Glomerular endothelial cell (primary cell): ENCODE results near the gene STK40. TPM values are rescaled to one million over a fixed set of nuclear protein-coding genes. Genes with fewer than 3 reads are reported as not detected.

ENCODE experiments used
- DNase-seq: peaks from one replicate; pipeline ENCODE4 v3.0.0-alpha.2; 2011; ENCODE audit warnings: low read depth, low spot score; ENCODE audit errors: extremely low read depth
- total RNA-seq: library from RNA; depleted of rRNA; stranded (reverse); fragments of >200 nt; gene quantifications from 2 replicates; pipeline ENCODE4 v1.2.3, GENCODE V29; 2015

The STK40 gene
- total RNA-seq, 1 donor from 2014 or later = 35.2 TPM

DNA sequence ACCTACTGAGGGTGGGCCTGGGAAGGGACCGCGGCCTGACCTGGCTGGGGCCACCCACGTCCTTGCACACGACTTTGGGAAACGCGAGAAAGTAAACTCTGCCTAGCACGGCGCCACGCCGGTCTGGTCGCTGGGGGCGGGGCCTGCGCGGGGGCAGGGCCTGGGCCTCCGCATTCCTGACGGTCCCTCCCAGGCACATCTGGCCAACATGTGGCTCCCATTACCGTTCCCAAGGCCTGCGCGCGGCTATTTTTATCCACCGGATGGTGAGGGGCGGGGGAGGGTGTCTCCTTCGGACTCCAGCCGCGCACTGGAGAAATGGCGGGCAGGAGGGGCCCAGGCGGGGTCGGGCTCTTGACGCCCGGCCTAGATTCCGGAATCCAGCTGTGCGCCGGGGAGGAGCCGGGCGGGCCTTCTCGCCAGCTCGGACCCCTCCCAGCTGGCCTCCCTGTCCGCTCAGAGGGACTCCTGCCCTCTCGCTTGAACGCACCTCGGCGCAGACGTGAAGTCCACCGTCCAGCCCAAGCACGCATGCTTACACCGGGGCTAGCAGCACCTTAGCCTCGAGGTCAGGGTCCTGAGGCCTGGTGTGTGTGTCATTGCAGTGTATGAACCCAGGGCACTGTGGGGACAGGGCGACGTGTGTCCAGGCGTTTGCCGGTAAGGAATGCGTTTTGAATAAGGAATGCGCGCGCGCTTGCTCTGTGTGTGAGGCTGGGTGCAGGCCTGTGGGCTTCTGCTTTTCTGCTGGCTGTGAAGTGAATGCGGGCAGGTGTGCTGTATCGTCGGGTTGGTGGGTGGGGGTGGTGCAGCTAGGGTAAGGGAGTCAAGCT is 64.4 kb downstream of the STK40 start:
- DNase-seq = no peak

GRCh38 chr1:36320767-36321118 is 65.0 kb downstream of the STK40 start:
- DNase-seq = no peak

GRCh38 chr1:36320291-36320761 is 65.4 kb downstream of the STK40 start:
- no peak for DNase-seq

DNA sequence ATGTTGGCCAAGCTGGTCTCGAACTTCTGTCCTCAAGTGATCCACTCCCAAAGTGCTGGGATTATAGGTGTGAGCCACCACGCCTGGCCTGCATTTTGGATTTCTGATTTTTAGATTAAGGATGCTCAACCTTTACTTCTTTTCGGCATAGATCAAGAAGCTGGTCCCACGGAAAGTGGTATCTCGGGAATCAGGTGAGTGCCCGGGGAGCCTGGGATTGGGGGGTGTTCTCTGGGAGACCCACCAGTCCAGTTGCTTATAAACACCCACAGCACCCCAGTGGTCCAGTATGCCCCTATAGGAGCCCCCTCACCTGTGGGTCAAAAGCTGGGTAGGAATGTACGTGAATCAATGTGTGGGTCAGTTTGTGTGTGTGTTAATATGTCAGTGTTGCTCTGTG is 76.3 kb downstream of the STK40 start:
- DNase-seq = no peak

DNA sequence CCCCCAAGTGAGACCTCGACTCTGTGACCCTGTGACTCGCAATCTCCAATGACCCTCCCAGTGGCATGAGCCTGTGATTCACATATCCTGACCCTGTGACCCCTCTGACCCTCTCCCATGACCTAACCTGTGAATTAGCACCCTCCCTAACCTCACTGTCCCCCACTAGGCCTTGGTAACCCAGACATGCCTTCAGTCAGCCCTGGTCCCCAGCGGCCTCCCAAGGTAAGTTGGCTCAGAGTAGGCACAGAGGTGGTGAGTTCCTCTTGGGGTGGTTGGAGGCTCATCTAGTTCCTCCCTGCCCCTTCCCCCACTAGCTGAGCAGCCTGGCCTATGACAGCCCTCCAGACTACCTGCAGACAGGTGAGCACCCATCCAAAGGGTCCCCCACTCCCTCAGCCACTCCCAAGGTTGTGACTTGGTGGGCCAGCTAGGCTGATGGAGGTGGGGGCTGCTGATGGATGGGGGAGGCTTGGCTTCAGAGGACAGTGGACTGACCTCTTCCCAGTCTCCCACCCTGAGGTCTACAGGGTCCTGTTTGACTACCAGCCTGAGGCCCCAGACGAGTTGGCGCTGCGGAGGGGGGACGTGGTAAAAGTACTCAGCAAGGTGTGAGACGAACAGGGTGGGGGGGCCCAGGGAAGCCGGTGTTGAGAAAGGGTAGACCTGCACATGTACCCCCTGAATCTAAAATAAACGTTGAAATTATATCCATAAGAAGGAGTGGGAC is 78.0 kb downstream of the STK40 start:
- DNase-seq = no peak

GRCh38 chr1:36306902-36307456 is 78.7 kb downstream of the STK40 start:
- DNase-seq = no peak

GRCh38 chr1:36306210-36306901 is 79.4 kb downstream of the STK40 start, which contains the start of gene SH3D21:
Gene SH3D21 (plus strand): TSS chr1:36306368. CDS start chr1:36306421, 53 bp downstream.
- no peak for DNase-seq

GRCh38 chr1:36305915-36306209 is 79.9 kb downstream of the STK40 start:
- no peak for DNase-seq

DNA sequence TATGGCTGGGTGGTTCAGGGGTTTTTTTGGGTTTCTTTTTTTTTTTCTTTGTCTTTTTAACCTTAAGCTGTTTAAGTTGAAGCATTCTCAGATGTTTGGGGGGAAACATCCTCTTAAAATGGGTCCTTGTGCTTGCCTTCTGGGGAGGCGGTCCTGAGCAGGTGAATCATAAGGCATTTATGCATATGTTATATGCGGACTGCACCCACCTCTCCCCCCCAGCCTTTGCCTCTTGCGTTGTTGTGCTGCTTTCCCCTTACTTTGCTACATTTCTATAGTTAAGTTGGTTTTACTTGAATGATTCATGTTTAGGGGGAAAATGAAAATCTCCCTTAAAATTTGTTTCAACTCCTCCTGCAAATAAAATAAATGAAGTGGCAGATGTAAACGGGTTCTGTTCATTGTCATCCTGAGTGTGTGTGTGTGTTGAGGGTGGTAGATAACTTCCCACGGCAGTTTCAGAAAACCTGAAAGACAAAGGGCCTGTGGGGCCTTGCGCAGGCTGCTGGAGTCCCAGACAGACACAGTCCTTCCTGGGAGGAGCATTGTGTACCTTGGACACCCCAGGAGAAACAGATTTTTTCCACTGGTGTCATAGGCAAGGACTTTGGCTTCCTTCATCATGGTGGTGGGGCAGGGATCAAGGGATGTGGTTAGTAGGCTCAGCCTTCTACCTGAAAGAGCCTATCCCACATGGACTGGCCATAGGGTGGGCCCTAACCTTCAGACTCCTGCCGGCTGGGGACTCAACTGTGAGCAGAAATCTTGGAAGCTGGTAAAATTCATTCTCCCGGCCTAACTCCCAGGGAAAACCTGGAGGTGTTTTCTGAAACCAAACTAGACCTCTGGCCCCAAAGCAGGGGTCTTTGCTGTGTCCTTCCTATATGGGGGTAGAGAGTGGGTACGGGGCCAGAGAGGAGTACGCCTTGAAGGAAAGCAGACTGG is 80.5 kb downstream of the STK40 start:
- no peak for DNase-seq

DNA sequence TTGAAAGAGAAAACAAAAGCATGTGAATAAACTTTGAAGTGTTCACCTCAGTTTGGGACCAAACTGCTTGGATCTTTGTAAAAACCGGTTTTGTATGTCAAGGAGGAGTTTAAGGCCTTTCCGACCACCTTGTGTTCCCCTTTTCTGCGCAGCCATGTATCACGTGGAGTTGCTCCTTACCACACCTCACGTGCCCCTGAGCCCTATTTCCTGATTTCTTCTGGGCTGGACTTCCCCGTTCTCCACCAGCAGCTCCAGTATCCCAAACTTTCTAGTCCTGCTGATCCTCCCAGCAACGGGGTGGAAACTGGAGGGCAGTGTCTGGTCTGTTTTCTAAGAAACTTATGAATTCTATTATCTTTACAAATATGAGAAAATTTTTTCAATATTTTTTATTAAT is 81.2 kb downstream of the STK40 start:
- DNase-seq = no peak

GRCh38 chr1:36303650-36304360 is 81.9 kb downstream of the STK40 start:
- no peak for DNase-seq

DNA sequence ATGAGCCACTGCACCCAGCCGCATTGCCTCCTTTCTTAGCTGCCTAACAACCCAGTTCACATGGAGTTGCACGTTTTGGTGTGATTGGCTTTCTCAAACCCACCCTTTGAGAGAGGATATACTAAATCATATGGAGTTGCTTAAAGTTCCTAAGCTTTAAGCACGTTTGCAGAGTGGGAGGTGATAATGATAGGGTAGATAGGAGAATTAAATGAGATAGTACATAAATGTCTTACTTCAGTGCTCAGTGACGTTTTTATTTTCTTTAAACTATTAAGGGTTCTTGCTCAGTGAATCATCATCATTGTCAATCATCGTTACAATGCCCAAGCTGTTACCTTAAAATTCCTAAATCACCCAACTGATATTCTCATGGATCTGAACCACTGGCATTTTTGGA is 82.5 kb downstream of the STK40 start:
- no peak for DNase-seq

- no peak for DNase-seq
Observed at GRCh38 chr1:36301220-36301619, 84.5 kb downstream of the STK40 start.

DNA sequence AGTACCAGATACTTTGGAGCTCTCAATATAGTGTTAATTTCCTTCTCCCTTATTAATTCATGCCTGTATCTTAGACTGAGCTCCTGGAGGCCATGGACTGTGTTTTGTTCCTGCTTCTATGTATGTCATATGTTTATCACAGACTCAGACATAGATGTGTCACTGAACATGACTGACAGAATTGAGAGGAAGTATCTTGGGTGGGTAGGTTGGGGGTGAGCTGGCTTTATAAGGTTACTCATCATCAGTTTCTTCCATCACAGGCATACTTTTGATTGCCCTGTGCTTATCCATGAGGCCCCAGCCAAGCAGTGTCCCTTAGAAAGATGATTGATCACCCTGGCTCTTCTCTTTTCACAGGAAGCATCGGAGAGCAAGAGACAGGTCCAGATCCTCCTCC is 85.2 kb downstream of the STK40 start:
- DNase-seq = no peak

GRCh38 chr1:36298640-36299039 is 87.1 kb downstream of the STK40 start:
- DNase-seq = no peak

- no peak for DNase-seq
Observed at GRCh38 chr1:36297062-36297461, 88.7 kb downstream of the STK40 start.

DNA sequence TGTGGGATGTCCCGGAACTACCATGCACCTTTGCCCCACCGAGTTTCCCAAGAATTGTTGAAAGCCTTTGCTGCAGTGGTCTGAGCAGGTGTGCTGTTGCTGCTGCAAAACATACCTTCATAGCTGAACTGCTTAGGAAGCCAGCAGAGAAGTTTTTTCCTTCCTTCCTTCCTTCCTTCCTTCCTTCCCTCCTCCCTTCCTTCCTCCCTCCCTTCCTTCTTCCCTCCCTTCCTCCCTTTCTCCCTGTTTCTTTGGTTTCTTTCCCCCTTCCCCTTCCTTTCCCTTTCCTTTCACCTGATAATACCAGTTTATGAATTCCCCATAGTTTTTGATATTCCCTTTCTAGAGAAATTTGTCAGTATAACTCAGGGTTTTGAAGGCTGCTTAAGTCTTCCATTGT is 90.3 kb downstream of the STK40 start:
- DNase-seq = no peak
